Skeletal muscle tissue (tissue), 4 donors: Measurements from ENCODE around the gene SPTLC1. TPM values are rescaled to one million over a fixed set of nuclear protein-coding genes. Genes with fewer than 3 reads are reported as not detected.
"Not testable (repeated sequence)": the region's sequence is repeated elsewhere in the genome, so short reads cannot be mapped to it uniquely, and the experiment has no call there.

Experiments used
- H3K27ac ChIP-seq: one replicate; pipeline ENCODE4 v1.7.0; 2013; ENCODE audit warnings: mild to moderate bottlenecking, low read depth, low read length, inconsistent platforms
- H3K27me3 ChIP-seq, 3 donors: one replicate each; pipeline ENCODE4 v1.7.0; 2013; ENCODE audit warnings: low read length in 3 of 3; ENCODE audit not compliant: control insufficient read depth in 3 of 3, insufficient read depth in 3 of 3
- H3K36me3 ChIP-seq, 3 donors: one replicate each; pipeline ENCODE4 v1.7.0; 2013; ENCODE audit warnings: low read length in 3 of 3; ENCODE audit not compliant: control insufficient read depth in 3 of 3, insufficient read depth in 3 of 3
- H3K4me1 ChIP-seq, 3 donors: one replicate each; pipeline ENCODE4 v1.7.0; 2013; ENCODE audit warnings: low read length in 3 of 3, mild to moderate bottlenecking in 3 of 3; ENCODE audit not compliant: control insufficient read depth in 3 of 3, insufficient read depth in 3 of 3
- H3K4me3 ChIP-seq, 3 donors: one replicate each; pipeline ENCODE4 v1.7.0; 2013; ENCODE audit warnings: low read length in 3 of 3
- H3K9ac ChIP-seq, 3 donors: one replicate each; pipeline ENCODE4 v1.7.0; 2013; ENCODE audit warnings: low read length in 3 of 3, mild to moderate bottlenecking in 3 of 3, moderate library complexity in 2 of 3, low read depth in 1 of 3
- H3K9me3 ChIP-seq, 3 donors: one replicate each; pipeline ENCODE4 v1.7.0; 2013; ENCODE audit warnings: low read length in 3 of 3; ENCODE audit not compliant: control insufficient read depth in 3 of 3
- total RNA-seq: library from RNA; depleted of rRNA; stranded (reverse); fragments of >200 nt; gene quantifications from one replicate; pipeline ENCODE4 v1.2.3, GENCODE V29; 2014
- donor health status: Osteomylitis.

The SPTLC1 gene
- total RNA-seq, 1 donor from 2014 or later = 73.1 TPM

- H3K27me3 ChIP-seq, H3K27ac ChIP-seq, H3K36me3 ChIP-seq, H3K4me1 ChIP-seq, H3K4me3 ChIP-seq, H3K9me3 ChIP-seq, H3K9ac ChIP-seq: not testable (repeated sequence)
Measured at GRCh38 chr9:92132913-92133312, 17.7 kb upstream of the SPTLC1 start.

GRCh38 chr9:92132501-92132900 lies 17.3 kb upstream of the SPTLC1 start:
- Histone ChIP-seq H3K4me3 (no peak overlapping the region), H3K9me3 (no peaks in the 10 kb centered on the region), H3K36me3 (no peaks in the 10 kb centered on the region), H3K27me3 (peaks cover 2 to 5% (median 4%) of the 10 kb centered on the region in 3 donors), H3K9ac (no peak overlapping the region), H3K27ac (no peak overlapping the region), H3K4me1 (peaks cover 0 to 6% (median 5%) of the 10 kb centered on the region in 3 donors)

- no peak overlapping the region for H3K27ac ChIP-seq
- H3K27me3 ChIP-seq = no peaks in the 10 kb centered on the region
- no peak overlapping the region for H3K9ac ChIP-seq
- no peaks in the 10 kb centered on the region for H3K9me3 ChIP-seq
- no peak overlapping the region for H3K4me3 ChIP-seq
- no peaks in the 10 kb centered on the region for H3K36me3 ChIP-seq
- H3K4me1 ChIP-seq = no peaks in the 10 kb centered on the region
Measured at GRCh38 chr9:92122800-92123199, 7.6 kb upstream of the SPTLC1 start.

- Histone ChIP-seq H3K4me3 (no peak overlapping the region), H3K4me1 (no peaks in the 10 kb centered on the region), H3K36me3 (no peaks in the 10 kb centered on the region), H3K9ac (no peak overlapping the region), H3K27me3 (no peaks in the 10 kb centered on the region), H3K27ac (no peak overlapping the region), H3K9me3 (no peaks in the 10 kb centered on the region)
Measured at GRCh38 chr9:92122061-92122460, 6.8 kb upstream of the SPTLC1 start.

- H3K36me3 ChIP-seq = no peaks in the 10 kb centered on the region
- no peaks in the 10 kb centered on the region for H3K9me3 ChIP-seq
- H3K4me3 ChIP-seq = no peak overlapping the region
- no peak overlapping the region for H3K27ac ChIP-seq
- H3K4me1 ChIP-seq = no peaks in the 10 kb centered on the region
- H3K9ac ChIP-seq = no peak overlapping the region
- H3K27me3 ChIP-seq = no peaks in the 10 kb centered on the region
Measured at GRCh38 chr9:92121265-92121664, 6.1 kb upstream of the SPTLC1 start.

GRCh38 chr9:92120138-92120537 lies 4.9 kb upstream of the SPTLC1 start:
- peaks cover 0 to 2% (median 0%) of the 10 kb centered on the region in 3 donors for H3K4me1 ChIP-seq
- H3K36me3 ChIP-seq = no peaks in the 10 kb centered on the region
- no peak overlapping the region for H3K4me3 ChIP-seq
- H3K27ac ChIP-seq = no peak overlapping the region
- no peaks in the 10 kb centered on the region for H3K9me3 ChIP-seq
- no peak overlapping the region for H3K9ac ChIP-seq
- H3K27me3 ChIP-seq = no peaks in the 10 kb centered on the region

- Histone ChIP-seq H3K36me3 (no peaks in the 10 kb centered on the region), H3K9ac (no peak overlapping the region), H3K27me3 (no peaks in the 10 kb centered on the region), H3K4me1 (peaks cover 0 to 2% (median 0%) of the 10 kb centered on the region in 3 donors), H3K27ac (no peak overlapping the region), H3K9me3 (no peaks in the 10 kb centered on the region), H3K4me3 (no peak overlapping the region)
Measured at GRCh38 chr9:92119586-92119985, 4.4 kb upstream of the SPTLC1 start.

- no peak overlapping the region for H3K9ac ChIP-seq
- H3K36me3 ChIP-seq = peaks cover 4 to 22% (median 16%) of the 10 kb centered on the region in 3 donors
- H3K9me3 ChIP-seq = no peaks in the 10 kb centered on the region
- H3K4me3 ChIP-seq = no peak overlapping the region
- no peaks in the 10 kb centered on the region for H3K27me3 ChIP-seq
- H3K4me1 ChIP-seq = no peaks in the 10 kb centered on the region
- H3K27ac ChIP-seq = no peak overlapping the region
Measured at GRCh38 chr9:92108122-92108521, 7.1 kb downstream of the SPTLC1 start.

- H3K4me1 ChIP-seq, H3K27ac ChIP-seq, H3K4me3 ChIP-seq, H3K9me3 ChIP-seq, H3K9ac ChIP-seq, H3K27me3 ChIP-seq: not testable (repeated sequence)
- peaks cover 2 to 15% (median 6%) of the 10 kb centered on the region in 3 donors for H3K36me3 ChIP-seq
Measured at GRCh38 chr9:92105446-92106225, 9.6 kb downstream of the SPTLC1 start.

- not testable (repeated sequence) for H3K36me3 ChIP-seq, H3K27me3 ChIP-seq, H3K27ac ChIP-seq, H3K4me3 ChIP-seq, H3K9me3 ChIP-seq, H3K4me1 ChIP-seq, H3K9ac ChIP-seq
Measured at GRCh38 chr9:92103601-92104000, 11.6 kb downstream of the SPTLC1 start.
